ENCODE measurements around the gene NMNAT2.

DNA sequence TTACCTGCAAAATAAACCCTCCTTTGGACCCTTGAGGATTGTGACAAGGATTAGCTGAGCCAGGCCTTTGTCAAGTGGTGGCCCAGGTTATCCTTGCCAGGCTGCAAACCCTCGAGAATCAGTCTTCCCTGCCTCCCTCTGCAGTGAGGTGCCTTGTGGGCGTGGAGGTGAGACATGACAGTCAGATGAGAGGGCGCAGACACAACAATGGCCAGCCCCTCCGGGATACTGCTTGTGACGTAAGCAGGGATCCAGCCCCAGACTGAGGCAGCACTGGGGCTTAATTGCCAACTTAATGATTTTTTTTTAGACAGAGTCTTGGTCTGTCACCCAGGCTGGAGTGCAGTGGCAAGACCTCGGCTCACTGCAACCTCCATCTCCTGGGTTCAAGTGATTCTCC lies 127.6 kb downstream of the NMNAT2 start:
- TF ChIP-seq, protein P1, sequence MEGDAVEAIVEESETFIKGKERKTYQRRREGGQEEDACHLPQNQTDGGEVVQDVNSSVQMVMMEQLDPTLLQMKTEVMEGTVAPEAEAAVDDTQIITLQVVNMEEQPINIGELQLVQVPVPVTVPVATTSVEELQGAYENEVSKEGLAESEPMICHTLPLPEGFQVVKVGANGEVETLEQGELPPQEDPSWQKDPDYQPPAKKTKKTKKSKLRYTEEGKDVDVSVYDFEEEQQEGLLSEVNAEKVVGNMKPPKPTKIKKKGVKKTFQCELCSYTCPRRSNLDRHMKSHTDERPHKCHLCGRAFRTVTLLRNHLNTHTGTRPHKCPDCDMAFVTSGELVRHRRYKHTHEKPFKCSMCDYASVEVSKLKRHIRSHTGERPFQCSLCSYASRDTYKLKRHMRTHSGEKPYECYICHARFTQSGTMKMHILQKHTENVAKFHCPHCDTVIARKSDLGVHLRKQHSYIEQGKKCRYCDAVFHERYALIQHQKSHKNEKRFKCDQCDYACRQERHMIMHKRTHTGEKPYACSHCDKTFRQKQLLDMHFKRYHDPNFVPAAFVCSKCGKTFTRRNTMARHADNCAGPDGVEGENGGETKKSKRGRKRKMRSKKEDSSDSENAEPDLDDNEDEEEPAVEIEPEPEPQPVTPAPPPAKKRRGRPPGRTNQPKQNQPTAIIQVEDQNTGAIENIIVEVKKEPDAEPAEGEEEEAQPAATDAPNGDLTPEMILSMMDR (IDR thresholded peaks at IDR 0.05 in 2 of 3, conservative IDR thresholded peaks at IDR 0.05 in 1 of 3; ENCODE audit: borderline replicate concordance in 1 of 3, insufficient read depth in 1 of 3, low read depth in 2 of 3, low read length in 2 of 3), result no peak
- TF ChIP-seq POLR2A (IDR thresholded peaks at IDR 0.05; ENCODE audit: borderline replicate concordance, extremely low read depth, insufficient read depth, insufficient read length) (no peak), EZH2 (IDR thresholded peaks at IDR 0.05) (no peak), POLR2AphosphoS5 (IDR thresholded peaks at IDR 0.05; ENCODE audit: low read depth, low read length) (no peak), EZH2phosphoT487 (IDR thresholded peaks at IDR 0.05; ENCODE audit: borderline replicate concordance) (no peak), ZNF274 (IDR thresholded peaks at IDR 0.05; ENCODE audit: low read depth, low read length) (no peak), RAD21 (IDR thresholded peaks at IDR 0.05; ENCODE audit: low read depth) (no peak), JUND (IDR thresholded peaks at IDR 0.05) (no peak), SP1 (IDR thresholded peaks at IDR 0.05; ENCODE audit: low read depth) (no peak), CEBPB (IDR thresholded peaks at IDR 0.05; ENCODE audit: low read depth) (no peak), SRF (IDR thresholded peaks at IDR 0.05; ENCODE audit: low read depth) (no peak)
- TF ChIP-seq, protein P2, sequence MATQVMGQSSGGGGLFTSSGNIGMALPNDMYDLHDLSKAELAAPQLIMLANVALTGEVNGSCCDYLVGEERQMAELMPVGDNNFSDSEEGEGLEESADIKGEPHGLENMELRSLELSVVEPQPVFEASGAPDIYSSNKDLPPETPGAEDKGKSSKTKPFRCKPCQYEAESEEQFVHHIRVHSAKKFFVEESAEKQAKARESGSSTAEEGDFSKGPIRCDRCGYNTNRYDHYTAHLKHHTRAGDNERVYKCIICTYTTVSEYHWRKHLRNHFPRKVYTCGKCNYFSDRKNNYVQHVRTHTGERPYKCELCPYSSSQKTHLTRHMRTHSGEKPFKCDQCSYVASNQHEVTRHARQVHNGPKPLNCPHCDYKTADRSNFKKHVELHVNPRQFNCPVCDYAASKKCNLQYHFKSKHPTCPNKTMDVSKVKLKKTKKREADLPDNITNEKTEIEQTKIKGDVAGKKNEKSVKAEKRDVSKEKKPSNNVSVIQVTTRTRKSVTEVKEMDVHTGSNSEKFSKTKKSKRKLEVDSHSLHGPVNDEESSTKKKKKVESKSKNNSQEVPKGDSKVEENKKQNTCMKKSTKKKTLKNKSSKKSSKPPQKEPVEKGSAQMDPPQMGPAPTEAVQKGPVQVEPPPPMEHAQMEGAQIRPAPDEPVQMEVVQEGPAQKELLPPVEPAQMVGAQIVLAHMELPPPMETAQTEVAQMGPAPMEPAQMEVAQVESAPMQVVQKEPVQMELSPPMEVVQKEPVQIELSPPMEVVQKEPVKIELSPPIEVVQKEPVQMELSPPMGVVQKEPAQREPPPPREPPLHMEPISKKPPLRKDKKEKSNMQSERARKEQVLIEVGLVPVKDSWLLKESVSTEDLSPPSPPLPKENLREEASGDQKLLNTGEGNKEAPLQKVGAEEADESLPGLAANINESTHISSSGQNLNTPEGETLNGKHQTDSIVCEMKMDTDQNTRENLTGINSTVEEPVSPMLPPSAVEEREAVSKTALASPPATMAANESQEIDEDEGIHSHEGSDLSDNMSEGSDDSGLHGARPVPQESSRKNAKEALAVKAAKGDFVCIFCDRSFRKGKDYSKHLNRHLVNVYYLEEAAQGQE (IDR thresholded peaks at IDR 0.05; ENCODE audit: low read depth), result no peak
- TF ChIP-seq, protein P3, sequence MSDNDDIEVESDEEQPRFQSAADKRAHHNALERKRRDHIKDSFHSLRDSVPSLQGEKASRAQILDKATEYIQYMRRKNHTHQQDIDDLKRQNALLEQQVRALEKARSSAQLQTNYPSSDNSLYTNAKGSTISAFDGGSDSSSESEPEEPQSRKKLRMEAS (IDR thresholded peaks at IDR 0.05), result no peak
- TF ChIP-seq, protein P4, sequence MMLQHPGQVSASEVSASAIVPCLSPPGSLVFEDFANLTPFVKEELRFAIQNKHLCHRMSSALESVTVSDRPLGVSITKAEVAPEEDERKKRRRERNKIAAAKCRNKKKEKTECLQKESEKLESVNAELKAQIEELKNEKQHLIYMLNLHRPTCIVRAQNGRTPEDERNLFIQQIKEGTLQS (IDR thresholded peaks at IDR 0.05), result no peak

All from HCT116 (cell line).